Activated naive CD8-positive, alpha-beta T cell (primary cell): ENCODE measurements around the gene FBXO3.

Source experiments
- H3K27ac Mint-ChIP-seq: one replicate; pipeline ENCODE4 v1.8.0; 2021; ENCODE audit warnings: mixed read lengths
- H3K27me3 Mint-ChIP-seq: one replicate; pipeline ENCODE4 v1.8.0; 2021; ENCODE audit warnings: mixed read lengths
- H3K36me3 Mint-ChIP-seq: one replicate; pipeline ENCODE4 v1.8.0; 2021; ENCODE audit warnings: mixed read lengths
- H3K4me1 Mint-ChIP-seq: one replicate; pipeline ENCODE4 v1.8.0; 2021; ENCODE audit warnings: low read depth, mixed read lengths
- H3K4me3 Mint-ChIP-seq: one replicate; pipeline ENCODE4 v1.8.0; 2021; ENCODE audit warnings: mild to moderate bottlenecking, mixed read lengths
- H3K9me3 Mint-ChIP-seq: one replicate; pipeline ENCODE4 v1.8.0; 2021; ENCODE audit warnings: low read depth, mixed read lengths

The FBXO3 gene

DNA sequence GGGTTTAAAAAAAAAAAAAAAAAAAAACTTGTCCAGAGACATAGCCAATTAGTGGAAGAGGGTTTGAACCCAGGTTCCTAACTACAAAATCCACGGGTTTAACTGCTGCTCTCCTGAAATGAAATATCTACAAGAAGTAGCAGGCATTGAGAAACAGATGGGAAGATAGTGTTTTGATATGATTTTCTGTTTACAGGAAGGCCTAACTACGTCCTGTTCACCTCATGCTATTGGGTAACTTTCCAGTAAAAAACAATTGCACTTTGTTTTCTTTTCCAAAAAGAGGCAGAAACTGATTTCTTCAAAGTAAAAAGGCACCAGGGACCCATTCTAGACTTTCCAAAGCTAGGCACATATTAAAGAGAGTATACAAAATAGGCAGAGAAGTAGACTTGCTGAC, 67.8 kb downstream of the FBXO3 start:
- Mint-ChIP-seq H3K9me3 (no peaks in the 10 kb centered on the region), H3K4me3 (no peak overlapping the region), H3K27ac (peak overlapping the region; percentile 3), H3K27me3 (no peaks in the 10 kb centered on the region), H3K4me1 (peaks cover 5% of the 10 kb centered on the region), H3K36me3 (peaks cover 6% of the 10 kb centered on the region)

DNA sequence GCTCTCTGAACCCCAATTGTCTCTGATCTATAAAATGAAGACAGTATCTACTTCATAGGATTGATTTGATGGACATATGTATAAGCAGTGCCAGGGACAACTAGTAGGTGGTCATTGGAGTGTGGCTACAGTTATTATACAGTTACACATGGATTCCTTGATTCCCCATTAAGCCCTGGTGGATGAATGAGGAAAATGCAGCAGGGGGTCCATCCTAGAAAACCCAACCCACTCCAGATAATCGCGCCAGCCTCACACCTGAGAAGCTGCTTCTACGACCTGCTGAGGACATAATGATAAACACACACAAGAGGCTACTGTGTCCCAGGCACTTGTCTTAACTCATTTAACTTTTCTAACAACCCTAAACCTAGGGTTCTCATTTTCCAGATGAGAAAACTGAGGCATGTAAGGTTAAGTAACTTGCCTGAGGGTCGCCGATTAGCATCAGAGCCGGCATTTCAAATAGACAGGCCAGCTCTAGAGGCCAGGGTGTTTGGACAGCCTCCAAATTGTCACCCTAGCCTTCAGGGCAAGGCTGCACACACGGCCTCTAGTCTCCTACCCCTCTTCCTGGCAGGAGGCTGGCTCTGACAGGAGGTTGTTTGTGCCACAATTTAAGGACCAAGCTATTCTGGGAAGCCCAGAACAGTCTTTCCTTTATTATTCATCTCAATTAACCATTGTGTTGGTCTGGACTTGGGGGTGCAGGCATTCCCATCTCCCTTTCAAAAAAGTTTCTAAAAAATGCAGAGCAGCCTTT, 69.9 kb downstream of the FBXO3 start:
- Mint-ChIP-seq H3K27me3 (no peaks in the 10 kb centered on the region), H3K9me3 (no peaks in the 10 kb centered on the region), H3K4me3 (no peak overlapping the region), H3K36me3 (peaks cover 3% of the 10 kb centered on the region), H3K4me1 (peaks cover 15% of the 10 kb centered on the region), H3K27ac (no peak overlapping the region)

DNA sequence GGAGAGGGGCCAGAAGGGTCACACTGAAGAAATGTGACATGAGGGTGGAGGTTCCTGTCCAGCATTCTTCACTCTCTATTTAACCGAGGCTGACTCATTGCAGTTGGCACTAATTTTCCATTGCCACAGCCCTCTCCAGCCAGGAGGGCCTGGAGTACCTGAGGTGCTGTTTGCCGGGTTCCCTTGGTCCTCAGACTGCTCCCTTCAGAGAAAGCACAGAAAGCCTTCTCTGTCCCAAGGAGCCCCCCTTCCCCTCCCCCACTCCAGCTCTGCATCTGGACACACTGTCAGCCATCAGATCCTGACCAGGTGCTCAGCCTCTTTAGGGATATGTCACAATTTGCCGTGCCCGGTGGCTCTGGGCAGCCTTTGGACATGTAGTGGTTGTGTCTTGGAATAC, 70.5 kb downstream of the FBXO3 start:
- Mint-ChIP-seq H3K4me3 (no peak overlapping the region), H3K4me1 (peaks cover 15% of the 10 kb centered on the region), H3K27ac (no peak overlapping the region), H3K9me3 (no peaks in the 10 kb centered on the region), H3K36me3 (peaks cover 3% of the 10 kb centered on the region), H3K27me3 (no peaks in the 10 kb centered on the region)

DNA sequence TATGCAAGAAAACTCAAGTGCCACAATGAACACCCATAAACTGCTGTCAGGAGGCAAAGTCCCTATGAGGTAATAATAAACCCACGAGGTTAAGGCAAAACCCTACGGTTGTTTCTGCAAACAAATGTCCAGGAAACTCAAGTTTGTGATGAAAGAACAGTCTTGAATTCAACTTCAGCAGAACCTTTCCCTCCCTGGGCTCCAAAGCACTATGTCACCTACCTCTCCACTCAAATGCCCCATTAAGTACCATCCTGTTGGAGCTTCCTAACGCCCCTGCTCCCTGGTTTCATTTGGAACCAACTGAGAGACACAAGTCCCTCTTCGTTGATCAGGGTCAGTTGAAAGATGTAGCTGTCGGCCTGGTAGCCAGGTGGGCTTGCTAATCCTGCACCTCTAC, 71.1 kb downstream of the FBXO3 start:
- Mint-ChIP-seq H3K27me3 (no peaks in the 10 kb centered on the region), H3K36me3 (peaks cover 3% of the 10 kb centered on the region), H3K4me3 (no peak overlapping the region), H3K4me1 (peaks cover 15% of the 10 kb centered on the region), H3K27ac (no peak overlapping the region), H3K9me3 (no peaks in the 10 kb centered on the region)

DNA sequence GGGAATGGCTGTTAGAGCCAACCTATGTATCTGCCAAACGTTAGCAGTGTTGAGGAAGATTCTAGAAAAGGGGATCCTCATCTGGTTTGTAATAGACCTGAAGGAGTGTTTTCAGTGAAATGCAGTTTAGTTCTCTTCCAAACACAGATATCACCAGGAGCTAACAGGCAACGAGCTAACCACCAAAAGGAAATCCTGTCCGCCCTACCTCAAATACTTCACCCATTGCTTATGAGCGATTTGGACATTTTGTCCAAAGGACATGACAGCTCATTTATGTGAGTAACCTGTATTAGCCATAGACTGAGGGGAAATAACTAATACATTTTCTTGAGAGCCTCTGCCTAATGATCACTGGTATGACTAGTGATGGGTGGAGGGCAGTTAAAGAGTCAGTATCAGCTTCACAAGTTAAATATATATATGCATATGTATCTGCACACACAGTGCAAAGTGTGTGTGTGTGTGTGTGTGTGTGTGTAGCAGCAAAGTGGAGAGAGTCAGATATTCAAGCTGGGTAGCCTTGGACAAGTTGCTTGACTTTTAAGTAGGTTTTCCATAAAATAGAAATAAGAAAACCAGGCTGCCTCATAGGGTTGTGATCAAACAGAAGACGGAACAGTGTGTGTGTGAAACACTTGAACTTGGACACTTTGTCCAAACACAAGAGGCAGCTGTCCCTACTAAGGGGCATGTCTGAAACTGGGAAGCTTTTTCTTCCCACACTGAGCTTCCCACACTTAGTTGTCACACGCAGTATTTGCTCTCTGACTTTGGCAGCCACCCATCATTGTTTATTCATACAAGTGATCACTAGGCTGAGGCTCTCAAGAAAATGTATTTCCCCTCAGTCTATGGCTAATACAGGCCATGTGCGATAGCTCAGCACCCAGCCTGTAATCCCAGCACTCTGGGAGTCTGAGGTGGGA, 72.8 kb downstream of the FBXO3 start:
- peaks cover 19% of the 10 kb centered on the region for H3K4me1 Mint-ChIP-seq
- peaks cover 2% of the 10 kb centered on the region for H3K36me3 Mint-ChIP-seq
- no peaks in the 10 kb centered on the region for H3K27me3 Mint-ChIP-seq
- no peaks in the 10 kb centered on the region for H3K9me3 Mint-ChIP-seq
- no peak overlapping the region for H3K27ac Mint-ChIP-seq
- H3K4me3 Mint-ChIP-seq = peak overlapping the region; percentile 92

DNA sequence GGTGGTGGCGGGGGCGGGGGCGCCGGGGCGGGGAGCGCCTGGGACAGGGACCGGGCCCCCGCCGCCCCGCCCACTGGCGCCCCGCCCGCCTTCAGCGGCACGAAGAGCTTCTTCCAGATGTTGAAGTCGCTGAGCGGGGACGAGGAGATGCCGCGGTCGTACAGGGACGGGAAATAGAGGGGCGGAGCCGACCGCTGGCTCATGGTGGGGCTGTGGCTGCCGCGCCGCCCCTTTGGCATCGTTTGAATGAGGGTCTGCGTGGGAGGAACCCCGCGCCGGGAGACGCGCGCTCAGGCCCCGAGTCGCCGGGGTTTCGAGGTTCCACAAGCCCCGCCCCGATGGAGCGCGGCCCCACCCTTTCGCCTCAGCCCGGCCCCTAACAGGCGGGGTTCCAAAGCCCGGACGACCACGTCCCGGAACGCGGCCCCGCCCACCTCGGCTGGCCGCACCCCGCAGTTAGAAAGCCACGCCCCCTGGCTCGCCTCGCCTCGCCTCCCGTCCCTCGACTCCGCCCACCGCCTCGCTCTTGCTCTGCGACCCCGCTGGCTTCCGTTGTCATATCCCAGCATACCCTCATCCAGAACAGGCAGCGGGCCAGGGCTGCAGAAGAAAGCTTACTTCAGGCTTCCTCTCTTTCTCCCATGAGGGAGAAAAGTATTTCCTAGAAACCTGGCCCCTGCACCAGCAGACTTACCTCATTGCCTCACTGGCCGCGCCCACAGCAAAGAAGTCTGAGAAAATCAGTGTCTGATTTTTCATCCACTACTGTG, 73.6 kb downstream of the FBXO3 start, which contains the start of gene C11orf91:
Gene C11orf91 (minus strand): TSS at position 325 of the 770 bp plus-strand sequence. CDS start 86 bp downstream, at position 239.
- Mint-ChIP-seq H3K36me3 (no peaks in the 10 kb centered on the region), H3K4me3 (peak within 1 kb of the TSS; percentile 92), H3K4me1 (peaks cover 18% of the 10 kb centered on the region), H3K27ac (peak within 1 kb of the TSS; percentile 30), H3K27me3 (no peaks in the 10 kb centered on the region), H3K9me3 (no peaks in the 10 kb centered on the region)

DNA sequence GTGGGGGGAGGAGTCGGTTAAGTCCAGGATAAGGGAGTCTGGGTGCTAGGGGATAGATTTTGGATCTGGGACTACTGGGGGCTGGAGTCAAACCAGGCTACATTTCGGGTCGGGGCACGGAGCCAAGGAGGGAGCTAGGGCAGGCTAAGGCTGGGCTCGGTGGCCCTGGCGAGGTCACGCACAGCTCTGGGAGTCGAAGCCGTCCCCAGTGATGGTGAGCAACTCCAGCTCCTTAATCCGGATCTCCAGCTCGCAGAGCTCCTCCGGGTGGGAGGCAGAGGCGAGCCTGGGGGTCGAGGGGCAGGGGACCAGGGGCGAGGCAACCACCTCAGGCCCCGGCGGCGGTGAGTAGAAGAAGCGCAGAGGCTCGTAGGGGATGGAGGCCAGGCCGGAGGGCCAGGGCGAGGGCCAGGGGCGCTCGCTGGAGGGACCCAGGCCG, 74.2 kb downstream of the FBXO3 start:
- Mint-ChIP-seq H3K4me3 (peak overlapping the region; percentile 78), H3K27me3 (no peaks in the 10 kb centered on the region), H3K4me1 (peaks cover 18% of the 10 kb centered on the region), H3K27ac (no peak overlapping the region), H3K9me3 (no peaks in the 10 kb centered on the region), H3K36me3 (no peaks in the 10 kb centered on the region)

DNA sequence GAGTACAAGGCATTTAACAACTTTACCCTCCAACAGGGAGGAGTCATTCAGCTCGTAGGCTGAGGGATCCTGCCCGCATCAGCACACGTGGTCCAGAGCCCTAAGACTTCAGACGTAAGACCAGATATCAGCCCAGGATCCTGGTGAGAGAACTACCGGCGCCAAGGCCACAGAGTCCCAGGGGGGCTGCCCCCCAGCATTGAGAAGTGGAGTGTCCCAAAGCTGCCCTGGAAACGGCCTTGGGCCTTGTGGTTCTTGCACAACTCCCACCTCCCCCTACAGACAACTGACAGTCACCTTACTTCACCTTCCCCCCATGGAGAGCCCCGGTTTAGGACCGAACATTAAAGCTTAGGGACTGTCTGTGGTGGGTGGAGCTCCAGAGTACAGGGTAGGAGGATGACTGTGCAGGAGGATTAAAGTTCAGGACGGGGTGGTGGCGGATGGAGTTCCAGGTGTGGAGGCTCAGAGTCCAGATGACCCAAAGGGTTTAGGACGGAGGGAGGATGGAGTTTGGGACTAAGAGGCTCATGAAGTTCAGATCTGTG, 74.7 kb downstream of the FBXO3 start:
- no peaks in the 10 kb centered on the region for H3K27me3 Mint-ChIP-seq
- H3K36me3 Mint-ChIP-seq = no peaks in the 10 kb centered on the region
- no peaks in the 10 kb centered on the region for H3K9me3 Mint-ChIP-seq
- peak overlapping the region; percentile 78 for H3K4me3 Mint-ChIP-seq
- H3K4me1 Mint-ChIP-seq = peaks cover 18% of the 10 kb centered on the region
- H3K27ac Mint-ChIP-seq = no peak overlapping the region

DNA sequence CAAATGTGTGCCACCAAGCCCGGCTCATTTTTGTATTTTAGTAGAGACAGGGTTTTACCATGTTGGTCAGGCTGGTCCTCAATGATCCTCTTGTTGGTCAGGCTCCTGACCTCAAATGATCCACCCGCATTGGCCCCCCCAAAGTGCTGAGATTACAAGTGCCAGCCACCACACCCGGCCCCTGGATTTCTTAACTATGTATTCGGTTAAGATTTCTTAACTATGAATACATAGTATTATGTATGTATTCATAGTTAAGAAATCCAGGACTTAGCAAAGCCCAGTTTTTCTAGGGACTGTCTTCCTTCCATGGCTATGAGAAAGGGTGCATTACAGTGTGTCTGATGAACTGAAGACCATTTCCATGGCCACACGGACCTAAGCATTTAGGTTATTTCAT, 75.4 kb downstream of the FBXO3 start:
- peaks cover 18% of the 10 kb centered on the region for H3K4me1 Mint-ChIP-seq
- H3K4me3 Mint-ChIP-seq = no peak overlapping the region
- H3K27me3 Mint-ChIP-seq = no peaks in the 10 kb centered on the region
- no peaks in the 10 kb centered on the region for H3K9me3 Mint-ChIP-seq
- H3K27ac Mint-ChIP-seq = no peak overlapping the region
- no peaks in the 10 kb centered on the region for H3K36me3 Mint-ChIP-seq

DNA sequence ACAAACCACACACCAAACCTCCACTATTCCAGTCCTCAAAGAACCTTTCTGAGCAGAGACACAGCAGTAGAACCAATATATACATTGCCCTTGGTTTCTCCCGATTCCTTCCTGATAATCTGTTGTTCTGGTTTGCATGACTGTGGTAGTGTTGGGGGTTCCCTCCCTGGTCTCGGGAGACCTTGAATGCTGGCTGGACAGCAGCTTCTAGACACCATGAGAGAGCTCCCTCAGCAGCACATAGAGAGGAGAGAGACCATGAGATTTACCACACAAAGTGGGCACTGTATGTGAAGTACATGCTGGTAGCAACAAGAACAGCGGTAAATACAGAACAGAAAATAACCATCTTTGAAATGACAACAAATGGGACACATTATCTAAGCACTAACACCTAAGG, 76.3 kb downstream of the FBXO3 start:
- H3K27ac Mint-ChIP-seq = no peak overlapping the region
- peaks cover 18% of the 10 kb centered on the region for H3K4me1 Mint-ChIP-seq
- H3K9me3 Mint-ChIP-seq = no peaks in the 10 kb centered on the region
- H3K36me3 Mint-ChIP-seq = no peaks in the 10 kb centered on the region
- no peaks in the 10 kb centered on the region for H3K27me3 Mint-ChIP-seq
- H3K4me3 Mint-ChIP-seq = no peak overlapping the region

DNA sequence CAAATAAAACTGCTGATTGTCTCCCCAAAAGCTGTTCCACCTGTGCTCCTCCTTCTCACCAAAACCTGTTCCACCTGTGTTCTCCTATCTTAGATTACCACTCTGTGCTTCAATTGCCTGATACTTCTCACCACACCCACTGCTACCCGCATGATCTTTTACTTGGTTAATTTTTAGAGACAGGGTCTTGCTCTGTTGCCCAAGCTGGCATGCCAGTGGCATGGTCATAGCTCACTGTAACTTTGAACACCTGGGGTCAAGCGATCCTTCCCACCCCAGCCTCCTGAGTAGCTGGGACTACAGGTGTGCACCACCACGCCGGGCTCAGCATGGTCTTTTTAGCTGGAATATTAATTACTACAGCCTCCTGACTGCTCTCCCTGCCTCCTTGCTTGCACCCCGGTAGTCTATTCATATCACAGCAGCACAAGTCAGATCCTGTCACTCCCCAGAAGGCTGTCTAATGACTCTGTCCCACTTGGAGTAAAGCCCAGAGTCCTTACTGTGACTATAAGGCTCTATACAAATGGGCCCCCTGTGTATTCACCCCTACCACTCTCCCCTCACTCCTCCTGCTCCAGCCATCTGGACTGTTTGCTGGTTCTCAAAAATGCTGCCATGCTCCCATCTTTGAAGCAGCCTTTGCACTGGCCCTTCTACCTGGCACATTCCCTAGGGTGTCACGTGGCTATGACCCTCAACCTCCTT, 77.2 kb downstream of the FBXO3 start:
- H3K27ac Mint-ChIP-seq = no peak overlapping the region
- H3K27me3 Mint-ChIP-seq = no peaks in the 10 kb centered on the region
- H3K4me3 Mint-ChIP-seq = no peak overlapping the region
- H3K4me1 Mint-ChIP-seq = peaks cover 18% of the 10 kb centered on the region
- no peaks in the 10 kb centered on the region for H3K36me3 Mint-ChIP-seq
- no peaks in the 10 kb centered on the region for H3K9me3 Mint-ChIP-seq

DNA sequence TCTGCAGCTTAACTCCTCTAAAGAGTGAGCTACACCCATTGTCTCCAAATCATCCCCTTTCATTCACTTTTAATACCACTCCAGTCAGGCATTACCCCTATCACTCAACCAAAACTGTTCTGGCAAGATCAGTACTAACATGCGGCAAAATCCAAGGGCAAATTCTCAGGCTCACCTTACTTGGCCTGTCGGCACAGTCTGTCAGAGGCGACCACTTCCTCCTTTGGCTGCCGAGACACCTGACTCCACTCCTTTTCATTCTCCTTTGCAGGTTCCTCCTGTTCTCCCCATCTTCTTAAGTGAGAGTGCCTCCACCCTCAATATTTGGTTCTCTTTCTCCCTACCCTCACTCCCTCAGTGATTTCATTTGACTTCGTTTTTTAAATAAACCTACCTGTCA, 77.9 kb downstream of the FBXO3 start:
- H3K27me3 Mint-ChIP-seq = peaks cover under 1% of the 10 kb centered on the region
- no peak overlapping the region for H3K4me3 Mint-ChIP-seq
- H3K27ac Mint-ChIP-seq = no peak overlapping the region
- H3K9me3 Mint-ChIP-seq = no peaks in the 10 kb centered on the region
- H3K4me1 Mint-ChIP-seq = peaks cover 16% of the 10 kb centered on the region
- H3K36me3 Mint-ChIP-seq = no peaks in the 10 kb centered on the region

DNA sequence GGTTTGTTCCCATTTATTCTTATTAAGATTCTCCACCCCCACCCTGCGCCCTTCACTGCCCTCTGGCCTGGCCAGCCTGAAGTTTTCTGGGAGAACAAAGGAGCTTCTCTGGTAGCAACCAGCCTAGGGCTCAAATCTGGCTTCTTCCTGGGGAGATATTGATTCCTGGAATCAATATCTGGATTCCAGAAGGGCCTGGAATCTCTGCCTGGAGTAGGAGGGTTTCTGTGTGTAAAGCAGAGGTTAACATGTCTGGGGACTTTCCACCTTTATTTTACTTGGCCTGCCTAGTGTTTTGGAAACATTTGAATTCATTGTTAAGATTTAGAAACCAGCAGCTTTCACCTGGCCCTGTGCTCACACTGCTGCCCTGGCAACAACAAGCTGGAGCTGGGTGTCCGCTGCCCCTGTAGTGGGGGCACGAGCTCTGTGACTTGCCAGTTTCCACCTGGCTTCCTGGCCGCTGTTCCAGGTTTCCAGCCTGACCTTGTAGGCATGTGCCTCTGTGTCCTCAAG, 79.2 kb downstream of the FBXO3 start:
- Mint-ChIP-seq H3K4me3 (no peak overlapping the region), H3K4me1 (peaks cover 10% of the 10 kb centered on the region), H3K27me3 (peaks cover 2% of the 10 kb centered on the region), H3K27ac (no peak overlapping the region), H3K36me3 (no peaks in the 10 kb centered on the region), H3K9me3 (no peaks in the 10 kb centered on the region)
